HEK293 (cell line): ENCODE results near the gene ST7.

Source experiments
- CTCF ChIA-PET: fragments of 350-600 bp; formaldehyde crosslinking; extraction: SDS; loops from one replicate; lab custom pipeline; 2021; ENCODE audit warnings: antibody characterized with exemption; lab: Yijun Ruan, JAX
- POLR2A ChIA-PET: fragments of 300-600 bp; formaldehyde crosslinking; extraction: SDS; loops from one replicate; lab custom pipeline; 2020; ENCODE audit warnings: antibody characterized with exemption, inconsistent platforms; lab: Yijun Ruan, JAX
- H3K27ac ChIP-seq: fragments of 200-500 bp; sonication (Bioruptor generic); 2 replicates; pipeline ENCODE4 v1.5.1; 2014; ENCODE audit warnings: low read depth, low read length, control low read depth, inconsistent platforms; ENCODE audit errors: extremely low read depth
- H3K36me3 ChIP-seq, 2 experiments: fragments of 200-500 bp in 1 of 2; sonication (Bioruptor generic) in 1 of 2; 1 replicate in 1 of 2; 2 replicates in 1 of 2; pipeline ENCODE4 v1.5.1; 2014 to 2017; ENCODE audit warnings: inconsistent platforms in 2 of 2, low read length in 2 of 2; ENCODE audit not compliant: control insufficient read depth in 2 of 2, insufficient read depth in 1 of 2
- H3K4me1 ChIP-seq: fragments of 200-500 bp; sonication (Bioruptor generic); 2 replicates; pipeline ENCODE4 v1.5.1; 2014; ENCODE audit warnings: mild to moderate bottlenecking, low read length, inconsistent platforms; ENCODE audit not compliant: control insufficient read depth, insufficient read depth
- H3K4me3 ChIP-seq: 2 replicates; pipeline ENCODE4 v1.5.1; 2011; ENCODE audit warnings: low read depth, mild to moderate bottlenecking, control low read depth, low read length, moderate library complexity
- H3K9me3 ChIP-seq: fragments of 200-500 bp; sonication (Bioruptor generic); 2 replicates; pipeline ENCODE4 v1.5.1; 2014; ENCODE audit warnings: low read depth, low read length, inconsistent platforms; ENCODE audit not compliant: control insufficient read depth, insufficient read depth
- MZF1 ChIP-seq: fragments of 450-650 bp; formaldehyde crosslinking; IDR thresholded peaks from 2 replicates; pipeline ENCODE4 v1.5.1; 2017; ENCODE audit warnings: missing biosample characterization, missing genetic modification characterization, borderline replicate concordance
- RBAK ChIP-seq: fragments of 450-650 bp; formaldehyde crosslinking; IDR thresholded peaks from 2 replicates; pipeline ENCODE4 v1.5.1; 2016; ENCODE audit warnings: missing biosample characterization, missing genetic modification characterization
- REPIN1 ChIP-seq: fragments of 450-650 bp; formaldehyde crosslinking; IDR thresholded peaks from 2 replicates; pipeline ENCODE4 v1.5.1; 2017; ENCODE audit warnings: missing biosample characterization, missing genetic modification characterization, low read depth
- YY1 ChIP-seq: fragments of 450-650 bp; formaldehyde crosslinking; IDR thresholded peaks from 2 replicates; pipeline ENCODE4 v1.5.1; 2018; ENCODE audit warnings: missing biosample characterization, missing genetic modification characterization
- ZFP37 ChIP-seq: fragments of 450-650 bp; formaldehyde crosslinking; IDR thresholded peaks from 2 replicates; pipeline ENCODE4 v1.5.1; 2016; ENCODE audit warnings: missing biosample characterization, missing genetic modification characterization
- ZNF10 ChIP-seq: fragments of 450-650 bp; formaldehyde crosslinking; IDR thresholded peaks from 2 replicates; pipeline ENCODE4 v1.5.1; 2017; ENCODE audit warnings: missing biosample characterization, missing genetic modification characterization
- ZNF133 ChIP-seq: fragments of 450-650 bp; formaldehyde crosslinking; IDR thresholded peaks from 2 replicates; pipeline ENCODE4 v1.5.1; 2016; ENCODE audit warnings: missing biosample characterization, missing genetic modification characterization
- ZNF37A ChIP-seq: fragments of 450-650 bp; IDR thresholded peaks from 2 replicates; pipeline ENCODE4 v1.5.1; 2018; ENCODE audit warnings: missing biosample characterization, missing genetic modification characterization
- ZNF518A ChIP-seq: fragments of 450-650 bp; formaldehyde crosslinking; conservative IDR thresholded peaks from 2 replicates; pipeline ENCODE4 v1.5.1; 2016; ENCODE audit warnings: low read depth, missing biosample characterization, missing genetic modification characterization
- ZNF549 ChIP-seq: fragments of 450-650 bp; IDR thresholded peaks from 2 replicates; pipeline ENCODE4 v1.5.1; 2018; ENCODE audit warnings: missing biosample characterization, missing genetic modification characterization, mild to moderate bottlenecking, inconsistent platforms, moderate library complexity
- ZNF623 ChIP-seq: fragments of 450-650 bp; formaldehyde crosslinking; IDR thresholded peaks from 2 replicates; pipeline ENCODE4 v1.5.1; 2016; ENCODE audit warnings: missing biosample characterization, missing genetic modification characterization
- ZNF776 ChIP-seq: fragments of 450-650 bp; formaldehyde crosslinking; IDR thresholded peaks from 2 replicates; pipeline ENCODE4 v1.5.0; 2017; ENCODE audit warnings: missing biosample characterization, missing genetic modification characterization, borderline replicate concordance
- TF ChIP-seq, protein P1 (sequence below): fragments of 450-650 bp; formaldehyde crosslinking; IDR thresholded peaks from 2 replicates; pipeline ENCODE4 v1.5.1; 2016; ENCODE audit warnings: missing biosample characterization, missing genetic modification characterization

The ST7 gene

DNA sequence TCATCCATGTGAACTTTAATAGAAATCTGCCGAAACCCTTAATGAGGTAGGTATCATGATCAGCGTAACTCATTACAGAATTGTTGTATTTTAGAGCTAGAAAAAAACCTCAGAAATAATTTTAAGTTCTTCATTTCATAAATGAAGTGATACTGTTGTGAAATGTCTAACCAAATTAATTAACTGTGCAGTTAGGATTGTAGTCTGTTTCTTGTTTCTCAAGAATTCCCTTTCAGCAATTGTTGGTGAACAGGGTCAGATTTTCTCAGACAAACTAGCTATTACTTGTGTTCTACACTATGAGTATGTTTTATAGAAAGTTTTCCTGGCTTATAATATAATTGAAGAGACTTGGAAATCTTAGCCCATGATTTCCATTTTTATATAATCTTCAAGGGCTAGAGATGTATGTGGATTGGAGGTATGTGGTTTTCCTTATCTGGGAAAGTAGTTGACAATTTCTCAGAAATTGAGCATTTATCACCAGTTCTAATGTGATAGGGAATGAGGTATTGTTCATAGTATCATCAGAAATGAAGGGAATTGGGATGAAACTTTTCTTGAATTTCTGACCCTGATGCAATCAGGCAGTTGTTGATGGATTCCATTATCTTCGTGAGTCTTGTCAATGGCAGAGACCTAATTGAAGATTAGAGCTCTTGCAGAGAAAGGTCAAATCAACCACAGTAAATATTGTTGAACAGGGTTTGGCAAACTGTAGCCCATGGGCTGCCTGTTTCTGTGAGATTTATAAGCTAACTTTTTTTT, 55.0 kb downstream of the ST7 start (continued):
- TF ChIP-seq ZNF10 (tag by site-specific recombination): no peak

GRCh38 chr7:117008886-117009531, 55.7 kb downstream of the ST7 start:
- Histone ChIP-seq H3K4me3 (no peak overlapping the region), H3K36me3 (no peaks in the 10 kb centered on the region), H3K4me1 (peaks cover 11% of the 10 kb centered on the region; the same call in 1 of the 2 replicates), H3K9me3 (no peaks in the 10 kb centered on the region), H3K27ac (no peak overlapping the region)
- TF ChIP-seq ZNF776 (tag by site-specific recombination) (no peak), ZNF133 (tag by site-specific recombination) (no peak), MZF1 (tag by site-specific recombination) (no peak), REPIN1 (no peak), RBAK (no peak), YY1 (tag by site-specific recombination) (no peak), ZNF518A (tag by site-specific recombination) (no peak), ZFP37 (tag by site-specific recombination) (no peak)
- TF ChIP-seq, protein P1, sequence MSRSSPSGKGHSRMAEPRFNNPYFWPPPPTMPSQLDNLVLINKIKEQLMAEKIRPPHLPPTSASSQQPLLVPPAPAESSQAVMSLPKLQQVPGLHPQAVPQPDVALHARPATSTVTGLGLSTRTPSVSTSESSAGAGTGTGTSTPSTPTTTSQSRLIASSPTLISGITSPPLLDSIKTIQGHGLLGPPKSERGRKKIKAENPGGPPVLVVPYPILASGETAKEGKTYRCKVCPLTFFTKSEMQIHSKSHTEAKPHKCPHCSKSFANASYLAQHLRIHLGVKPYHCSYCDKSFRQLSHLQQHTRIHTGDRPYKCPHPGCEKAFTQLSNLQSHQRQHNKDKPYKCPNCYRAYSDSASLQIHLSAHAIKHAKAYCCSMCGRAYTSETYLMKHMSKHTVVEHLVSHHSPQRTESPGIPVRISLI (tag by site-specific recombination): peak; percentile 67; the same call in 1 of the 2 replicates
- POLR2A ChIA-PET: interaction anchor here (0.6 kb wide), 1 partner anchor 74 kb away, joined by 3 read pairs; no protein-coding TSS in a partner anchor
- CTCF ChIA-PET: interaction anchor here (0.6 to 2.5 kb wide), 5 partner anchors 21 to 119 kb away, joined by 3 to 11 read pairs (median 3); no protein-coding TSS in a partner anchor

GRCh38 chr7:117009705-117010361, 56.5 kb downstream of the ST7 start:
- ChIA-PET CTCF (interaction anchor here (0.6 to 2.5 kb wide), 9 partner anchors 8 to 1613 kb away, joined by 3 to 11 read pairs (median 4); no protein-coding TSS in a partner anchor), POLR2A (no interaction called here)
- Histone ChIP-seq H3K4me1 (peaks cover 11% of the 10 kb centered on the region; the same call in 1 of the 2 replicates), H3K36me3 (no peaks in the 10 kb centered on the region), H3K4me3 (no peak overlapping the region), H3K27ac (no peak overlapping the region), H3K9me3 (no peaks in the 10 kb centered on the region)
- no peak for TF ChIP-seq ZNF549 (tag by site-specific recombination)
- TF ChIP-seq ZNF623 (tag by site-specific recombination): no peak
- no peak for TF ChIP-seq ZNF37A (tag by site-specific recombination)
